Stomach (tissue), 9 donors: Measurements from ENCODE around the gene PAFAH1B1. TPM values are rescaled to one million over a fixed set of nuclear protein-coding genes. Genes with fewer than 3 reads are reported as not detected.
"Not testable (repeated sequence)": the region's sequence is repeated elsewhere in the genome, so short reads cannot be mapped to it uniquely, and the experiment has no call there.

Source experiments
- DNase-seq, 2 donors: peaks; one replicate each; pipeline versions ENCODE4 v3.0.0 to v3.0.0-alpha.2; 2013 to 2019
- H3K27ac ChIP-seq, 5 donors: fragments of 200-600 bp in 4 of 5; sonication (generic) in 4 of 5; one replicate each; pipeline ENCODE4 v1.5.1; 2013 to 2019; ENCODE audit warnings: mild to moderate bottlenecking in 1 of 5, moderate library complexity in 1 of 5
- H3K27me3 ChIP-seq, 3 donors: fragments of 200-600 bp; sonication (generic); one replicate each; pipeline ENCODE4 v1.5.1; 2017 to 2019; ENCODE audit warnings: mixed run types in 1 of 3
- H3K36me3 ChIP-seq, 4 donors: fragments of 200-600 bp; sonication (generic); 1 replicate in 3 of 4; 2 replicates in 1 of 4; pipeline ENCODE4 v1.5.1; 2016 to 2019
- H3K4me1 ChIP-seq, 4 donors: fragments of 200-600 bp; sonication (generic); one replicate each; pipeline ENCODE4 v1.5.1; 2016 to 2019
- H3K4me3 ChIP-seq, 4 donors: fragments of 200-600 bp; sonication (generic) in 3 of 4; one replicate each; pipeline ENCODE4 v1.5.1; 2016 to 2019; ENCODE audit warnings: mild to moderate bottlenecking in 1 of 4
- H3K9me3 ChIP-seq, 4 donors: fragments of 200-600 bp; sonication (generic); one replicate each; pipeline ENCODE4 v1.5.1; 2016 to 2019
- CTCF ChIP-seq, 7 experiments: fragments of 450-650 bp in 4 of 7; fragments of 200-600 bp in 3 of 7; sonication (generic) in 3 of 7; IDR thresholded peaks; one replicate each; pipeline ENCODE4 v1.5.1; 2016 to 2019; ENCODE audit warnings: antibody characterized with exemption in 7 of 7, control low read depth in 2 of 7, mild to moderate bottlenecking in 1 of 7
- EP300 ChIP-seq: sonication (generic); formaldehyde crosslinking; IDR thresholded peaks from one replicate; pipeline ENCODE4 v1.6.1; 2017; ENCODE audit warnings: antibody characterized with exemption
- POLR2A ChIP-seq, 4 donors: fragments of 450-650 bp; IDR thresholded peaks; one replicate each; pipeline ENCODE4 v1.6.1; 2016; ENCODE audit warnings: antibody characterized with exemption in 4 of 4, control low read depth in 2 of 4, mild to moderate bottlenecking in 1 of 4, moderate library complexity in 1 of 4
- POLR2AphosphoS5 ChIP-seq, 3 donors: sonication (generic); formaldehyde crosslinking; IDR thresholded peaks; one replicate each; pipeline ENCODE4 v1.6.1; 2016; ENCODE audit warnings: antibody characterized with exemption in 3 of 3
- WGBS, 5 donors: extraction: QIAGEN DNeasy Blood & Tissue Kit in 3 of 5; methylation state at CpG; one replicate each; pipeline versions ENCODE4 v1.1.5 to v1.1.7; 2013 to 2018; 5-methylcytosine and 5-hydroxymethylcytosine counted together
- intact Hi-C: fragments of 100-400 bp; cut with DNase I; formaldehyde crosslinking; loops from one replicate; pipeline ENCODE4 v1.15.1; 2023; ENCODE audit warnings: low total_unique reads
- polyA plus RNA-seq, 3 donors: library from polyadenylated mRNA; stranded (reverse); fragments of 200-250 nt; gene quantifications; one replicate each; pipeline ENCODE4 v1.2.3, GENCODE V29; 2013
- total RNA-seq, 5 donors: library from RNA; depleted of rRNA; stranded (reverse); fragments of >200 nt; gene quantifications; one replicate each; pipeline versions ENCODE4 v1.1.0 to v1.2.3, GENCODE V29; 2014 to 2016
- donor health status: healthy with polysubstance abuse.
- donor health status: Bipolar disorder and iron deficiency.
- donor health status: healthy.

The PAFAH1B1 gene
- total and polyA plus RNA-seq, 8 donors = 22.5 to 264 (median 50.7) TPM

DNA sequence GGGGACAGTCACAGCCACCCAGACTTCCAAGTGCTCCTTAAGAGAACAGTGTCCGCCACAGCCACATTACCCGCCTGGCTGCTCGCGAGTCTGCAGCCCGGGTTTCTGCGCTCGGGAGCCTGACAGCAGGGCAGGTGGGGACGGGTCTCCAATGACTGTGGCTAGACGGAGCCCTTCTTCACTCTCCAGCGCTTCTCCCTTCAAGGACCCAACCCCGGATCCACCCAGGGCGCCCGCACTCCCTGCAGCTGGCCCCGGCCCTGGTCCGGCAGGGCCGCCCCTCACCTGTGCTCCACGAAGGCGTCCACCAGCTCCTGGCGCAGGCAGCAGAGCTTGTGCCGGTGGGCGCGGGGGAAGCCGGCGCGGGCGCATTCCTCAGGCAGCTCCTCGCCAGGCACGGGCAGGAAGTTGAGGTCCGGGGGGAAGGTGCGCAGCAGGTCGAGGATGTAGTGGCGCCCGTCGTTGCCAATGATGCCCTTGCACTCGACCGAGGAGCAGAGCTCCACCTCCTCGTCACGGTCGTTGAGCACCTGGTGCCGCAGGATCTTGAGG, 104.2 kb downstream of the PAFAH1B1 start:
- no peaks in the 10 kb centered on the region for H3K9me3 ChIP-seq
- H3K4me3 ChIP-seq = no peak overlapping the region
- peaks cover 91 to 100% (median 100%) of the 10 kb centered on the region in 4 donors for H3K36me3 ChIP-seq
- no peaks in the 10 kb centered on the region for H3K27me3 ChIP-seq
- no peaks in the 10 kb centered on the region for H3K4me1 ChIP-seq
- TF ChIP-seq POLR2AphosphoS5 (IDR thresholded peaks at IDR 0.05) (no peak), POLR2A (IDR thresholded peaks at IDR 0.05) (no peak), CTCF (IDR thresholded peaks at IDR 0.05) (no peak), EP300 (no peak)
- no peak for DNase-seq
- no peak overlapping the region for H3K27ac ChIP-seq
- 93 to 98% (median 96%) methylated on average over 9 to 40 of the region's 40 CpGs for WGBS, 5 donors
- intact Hi-C loops = no loop called here

GRCh38 chr17:2699216-2699805, 105.9 kb downstream of the PAFAH1B1 start:
- H3K9me3 ChIP-seq, DNase-seq, H3K27ac ChIP-seq, H3K4me3 ChIP-seq, intact Hi-C loops, H3K4me1 ChIP-seq, H3K27me3 ChIP-seq: not testable (repeated sequence)
- H3K36me3 ChIP-seq = peaks cover 88 to 100% (median 100%) of the 10 kb centered on the region in 4 donors
- 89 to 92% (median 91%) methylated on average over 18 of the region's 18 CpGs for WGBS, 5 donors

DNA sequence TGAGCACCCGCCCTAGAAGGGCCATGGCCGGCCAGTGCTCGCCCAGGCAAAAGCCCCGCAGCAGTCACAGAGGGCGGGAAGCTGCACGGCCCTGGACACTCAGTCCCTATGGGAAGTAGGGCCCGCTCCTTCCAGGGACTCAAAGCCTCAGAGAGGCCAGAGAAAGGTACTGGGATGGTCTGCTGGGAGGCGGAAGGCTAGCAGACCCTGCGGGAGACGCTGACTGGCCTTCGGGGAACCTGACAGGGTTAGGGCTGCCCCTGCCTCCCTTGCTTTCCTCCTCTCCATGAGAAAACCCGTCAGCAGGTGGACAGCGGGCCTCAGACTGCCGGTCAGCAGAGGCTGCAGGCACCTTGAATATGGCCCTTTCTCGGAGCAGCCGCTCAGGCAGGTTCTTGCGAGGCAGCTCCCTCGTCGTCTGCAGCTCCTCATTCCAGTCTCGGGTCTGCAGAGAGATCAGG, 106.6 kb downstream of the PAFAH1B1 start:
- H3K4me1 ChIP-seq = peaks cover 0 to 4% (median 2%) of the 10 kb centered on the region in 4 donors
- H3K9me3 ChIP-seq = no peaks in the 10 kb centered on the region
- no peak for DNase-seq
- intact Hi-C loops = no loop called here
- no peak overlapping the region for H3K27ac ChIP-seq
- TF ChIP-seq CTCF (IDR thresholded peaks at IDR 0.05) (no peak), EP300 (no peak)
- peaks cover 81 to 97% (median 96%) of the 10 kb centered on the region in 4 donors for H3K36me3 ChIP-seq
- no peak overlapping the region for H3K4me3 ChIP-seq
- no peaks in the 10 kb centered on the region for H3K27me3 ChIP-seq
- WGBS, 5 donors = 91 to 96% (median 92%) methylated on average over 18 to 20 of the region's 20 CpGs

- H3K36me3 ChIP-seq = peaks cover 75 to 91% (median 91%) of the 10 kb centered on the region in 4 donors
- TF ChIP-seq POLR2AphosphoS5 (IDR thresholded peaks at IDR 0.05) (no peak), POLR2A (IDR thresholded peaks at IDR 0.05) (no peak), EP300 (no peak), CTCF (IDR thresholded peaks at IDR 0.05) (no peak)
- H3K4me3 ChIP-seq = no peak overlapping the region
- WGBS, 5 donors = 85 to 94% (median 92%) methylated on average over 17 to 27 of the region's 27 CpGs
- H3K27ac ChIP-seq = no peak overlapping the region
- no peak for DNase-seq
- H3K9me3 ChIP-seq = no peaks in the 10 kb centered on the region
- no peaks in the 10 kb centered on the region for H3K27me3 ChIP-seq
- H3K4me1 ChIP-seq = peaks cover under 1 to 10% (median 6%) of the 10 kb centered on the region in 4 donors
- intact Hi-C loops = no loop called here
Observed at GRCh38 chr17:2700491-2701141, 107.2 kb downstream of the PAFAH1B1 start.
